ENCODE data around the gene SKA1. TPM values are rescaled to one million over a fixed set of nuclear protein-coding genes. Genes with fewer than 3 reads are reported as not detected.

SKA1 gene
- polyA plus RNA-seq, 1 donor from 2014 or later: 0.97 TPM

DNA sequence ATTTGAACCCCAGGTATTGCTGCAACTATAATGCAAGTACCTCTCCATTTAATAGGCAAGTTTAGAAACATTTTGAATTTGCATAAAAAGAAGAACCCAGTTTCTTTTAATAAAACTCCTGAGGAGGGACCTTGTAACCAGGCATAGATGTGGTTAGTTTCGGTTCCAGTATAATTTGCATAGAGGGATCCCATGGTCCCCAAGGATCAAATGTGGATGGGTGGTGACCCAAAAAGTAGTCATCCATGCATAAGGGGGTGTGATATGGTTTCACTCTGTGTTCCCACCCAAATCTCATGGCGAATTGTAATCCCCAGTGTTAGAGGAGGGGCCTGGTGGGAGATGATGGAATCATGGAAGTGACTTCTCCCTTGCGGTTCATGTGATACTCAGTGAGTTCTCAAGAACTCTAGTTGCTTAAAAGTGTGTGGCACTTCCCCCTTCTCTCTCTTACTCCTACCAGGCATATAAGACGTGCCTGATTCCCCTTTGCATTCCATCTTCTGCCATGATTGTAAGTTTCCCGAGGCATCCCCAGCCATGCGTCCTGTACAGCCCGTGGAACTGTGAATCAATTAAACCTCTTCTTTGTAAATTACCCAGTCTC lies 40.2 kb upstream of the SKA1 start:
- Histone ChIP-seq H3F3A (ENCODE audit: insufficient read depth, low read length, poor library complexity, severe bottlenecking) (no peaks in the 10 kb centered on the region), H3K27me3 (ENCODE audit: insufficient read depth, low read depth, low read length) (no peaks in the 10 kb centered on the region)

DNA sequence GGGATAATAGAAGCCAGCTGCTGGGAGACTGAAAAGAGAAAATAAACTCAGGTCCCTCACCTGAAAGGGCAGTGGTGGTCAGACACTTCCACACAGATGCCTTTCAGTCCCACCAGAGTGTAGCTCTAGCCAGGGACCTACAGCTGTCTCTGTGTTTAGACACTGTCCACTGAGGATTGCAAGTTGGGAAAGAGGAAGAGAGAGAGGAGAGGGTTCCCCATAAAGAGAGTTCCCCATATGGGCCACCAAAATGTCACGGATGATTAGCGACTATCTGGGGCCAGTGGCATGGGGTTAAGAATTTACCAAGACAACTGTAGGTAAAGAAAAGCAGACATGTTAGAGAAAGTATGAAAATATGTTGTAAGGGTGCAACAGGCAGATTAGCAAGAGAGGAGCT lies 36.7 kb upstream of the SKA1 start:
- Histone ChIP-seq H4K20me1 (ENCODE audit: insufficient read depth) (no peaks in the 10 kb centered on the region), H3K9me2 (ENCODE audit: insufficient read depth, low read length) (no peaks in the 10 kb centered on the region), H3K36me3 (ENCODE audit: insufficient read depth, low read length) (no peaks in the 10 kb centered on the region), H3K9ac (ENCODE audit: low read length) (no peak overlapping the region), H3F3A (ENCODE audit: insufficient read depth, low read length, poor library complexity, severe bottlenecking) (no peaks in the 10 kb centered on the region), H3K4me2 (ENCODE audit: low read length) (no peak overlapping the region), H2AFZ (ENCODE audit: low read depth, low read length) (no peak overlapping the region), H3K9me3 (ENCODE audit: low read length) (no peaks in the 10 kb centered on the region), H3K79me2 (replicated peaks; ENCODE audit: insufficient read depth, low read length) (no peaks in the 10 kb centered on the region), H3K4me3 (ENCODE audit: low read length) (no peak overlapping the region), H3K27me3 (ENCODE audit: insufficient read depth, low read depth, low read length) (no peaks in the 10 kb centered on the region), H3K27ac (ENCODE audit: low read length) (no peak overlapping the region)
- TF ChIP-seq, protein P1, sequence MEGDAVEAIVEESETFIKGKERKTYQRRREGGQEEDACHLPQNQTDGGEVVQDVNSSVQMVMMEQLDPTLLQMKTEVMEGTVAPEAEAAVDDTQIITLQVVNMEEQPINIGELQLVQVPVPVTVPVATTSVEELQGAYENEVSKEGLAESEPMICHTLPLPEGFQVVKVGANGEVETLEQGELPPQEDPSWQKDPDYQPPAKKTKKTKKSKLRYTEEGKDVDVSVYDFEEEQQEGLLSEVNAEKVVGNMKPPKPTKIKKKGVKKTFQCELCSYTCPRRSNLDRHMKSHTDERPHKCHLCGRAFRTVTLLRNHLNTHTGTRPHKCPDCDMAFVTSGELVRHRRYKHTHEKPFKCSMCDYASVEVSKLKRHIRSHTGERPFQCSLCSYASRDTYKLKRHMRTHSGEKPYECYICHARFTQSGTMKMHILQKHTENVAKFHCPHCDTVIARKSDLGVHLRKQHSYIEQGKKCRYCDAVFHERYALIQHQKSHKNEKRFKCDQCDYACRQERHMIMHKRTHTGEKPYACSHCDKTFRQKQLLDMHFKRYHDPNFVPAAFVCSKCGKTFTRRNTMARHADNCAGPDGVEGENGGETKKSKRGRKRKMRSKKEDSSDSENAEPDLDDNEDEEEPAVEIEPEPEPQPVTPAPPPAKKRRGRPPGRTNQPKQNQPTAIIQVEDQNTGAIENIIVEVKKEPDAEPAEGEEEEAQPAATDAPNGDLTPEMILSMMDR (IDR thresholded peaks at IDR 0.05; ENCODE audit: poor library complexity, severe bottlenecking): no peak
- TF ChIP-seq POLR2AphosphoS5 (IDR thresholded peaks at IDR 0.05) (no peak), EP300 (conservative IDR thresholded peaks at IDR 0.05; ENCODE audit: poor library complexity, severe bottlenecking) (no peak), SMC3 (conservative IDR thresholded peaks at IDR 0.05; ENCODE audit: poor library complexity) (no peak), MXI1 (conservative IDR thresholded peaks at IDR 0.05; ENCODE audit: poor library complexity, severe bottlenecking) (no peak), TAF1 (IDR thresholded peaks at IDR 0.05; ENCODE audit: low read depth) (no peak), EZH2 (IDR thresholded peaks at IDR 0.05; ENCODE audit: borderline replicate concordance, insufficient read depth, low read length, poor library complexity, severe bottlenecking) (no peak), RAD21 (conservative IDR thresholded peaks at IDR 0.05) (no peak)
- TF ChIP-seq, protein P2, sequence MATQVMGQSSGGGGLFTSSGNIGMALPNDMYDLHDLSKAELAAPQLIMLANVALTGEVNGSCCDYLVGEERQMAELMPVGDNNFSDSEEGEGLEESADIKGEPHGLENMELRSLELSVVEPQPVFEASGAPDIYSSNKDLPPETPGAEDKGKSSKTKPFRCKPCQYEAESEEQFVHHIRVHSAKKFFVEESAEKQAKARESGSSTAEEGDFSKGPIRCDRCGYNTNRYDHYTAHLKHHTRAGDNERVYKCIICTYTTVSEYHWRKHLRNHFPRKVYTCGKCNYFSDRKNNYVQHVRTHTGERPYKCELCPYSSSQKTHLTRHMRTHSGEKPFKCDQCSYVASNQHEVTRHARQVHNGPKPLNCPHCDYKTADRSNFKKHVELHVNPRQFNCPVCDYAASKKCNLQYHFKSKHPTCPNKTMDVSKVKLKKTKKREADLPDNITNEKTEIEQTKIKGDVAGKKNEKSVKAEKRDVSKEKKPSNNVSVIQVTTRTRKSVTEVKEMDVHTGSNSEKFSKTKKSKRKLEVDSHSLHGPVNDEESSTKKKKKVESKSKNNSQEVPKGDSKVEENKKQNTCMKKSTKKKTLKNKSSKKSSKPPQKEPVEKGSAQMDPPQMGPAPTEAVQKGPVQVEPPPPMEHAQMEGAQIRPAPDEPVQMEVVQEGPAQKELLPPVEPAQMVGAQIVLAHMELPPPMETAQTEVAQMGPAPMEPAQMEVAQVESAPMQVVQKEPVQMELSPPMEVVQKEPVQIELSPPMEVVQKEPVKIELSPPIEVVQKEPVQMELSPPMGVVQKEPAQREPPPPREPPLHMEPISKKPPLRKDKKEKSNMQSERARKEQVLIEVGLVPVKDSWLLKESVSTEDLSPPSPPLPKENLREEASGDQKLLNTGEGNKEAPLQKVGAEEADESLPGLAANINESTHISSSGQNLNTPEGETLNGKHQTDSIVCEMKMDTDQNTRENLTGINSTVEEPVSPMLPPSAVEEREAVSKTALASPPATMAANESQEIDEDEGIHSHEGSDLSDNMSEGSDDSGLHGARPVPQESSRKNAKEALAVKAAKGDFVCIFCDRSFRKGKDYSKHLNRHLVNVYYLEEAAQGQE (IDR thresholded peaks at IDR 0.05; ENCODE audit: borderline replicate concordance): no peak

More for the DNA sequence above, 40.2 kb upstream of the SKA1 start:
- H3K79me2 ChIP-seq (replicated peaks; ENCODE audit: insufficient read depth, low read length): no peaks in the 10 kb centered on the region
- no peak overlapping the region for H3K9ac ChIP-seq (ENCODE audit: low read length)
- H3K9me2 ChIP-seq (ENCODE audit: insufficient read depth, low read length): no peaks in the 10 kb centered on the region
- H3K4me2 ChIP-seq (ENCODE audit: low read length): no peak overlapping the region
- peaks cover 4% of the 10 kb centered on the region for H3K9me3 ChIP-seq (ENCODE audit: low read length)
- TF ChIP-seq, protein P1 (IDR thresholded peaks at IDR 0.05; ENCODE audit: poor library complexity, severe bottlenecking): no peak
- TF ChIP-seq EZH2 (IDR thresholded peaks at IDR 0.05; ENCODE audit: borderline replicate concordance, insufficient read depth, low read length, poor library complexity, severe bottlenecking): no peak
- TF ChIP-seq, protein P2 (IDR thresholded peaks at IDR 0.05; ENCODE audit: borderline replicate concordance): no peak
- no peak for TF ChIP-seq RAD21 (conservative IDR thresholded peaks at IDR 0.05)
- TF ChIP-seq SMC3 (conservative IDR thresholded peaks at IDR 0.05; ENCODE audit: poor library complexity): no peak
- no peak for TF ChIP-seq EP300 (conservative IDR thresholded peaks at IDR 0.05; ENCODE audit: poor library complexity, severe bottlenecking)
- TF ChIP-seq MXI1 (conservative IDR thresholded peaks at IDR 0.05; ENCODE audit: poor library complexity, severe bottlenecking): no peak
- no peak for TF ChIP-seq TAF1 (IDR thresholded peaks at IDR 0.05; ENCODE audit: low read depth)
- TF ChIP-seq POLR2AphosphoS5 (IDR thresholded peaks at IDR 0.05): no peak
- no peak overlapping the region for H3K27ac ChIP-seq (ENCODE audit: low read length)
- no peaks in the 10 kb centered on the region for H3K36me3 ChIP-seq (ENCODE audit: insufficient read depth, low read length)
- H3K4me3 ChIP-seq (ENCODE audit: low read length): no peak overlapping the region
- no peak overlapping the region for H2AFZ ChIP-seq (ENCODE audit: low read depth, low read length)
- H4K20me1 ChIP-seq (ENCODE audit: insufficient read depth): no peaks in the 10 kb centered on the region

All from neural cell (in vitro differentiated cells).